ENCODE measurements around the gene DUSP28. TPM values are rescaled to one million over a fixed set of nuclear protein-coding genes. Genes with fewer than 3 reads are reported as not detected.

DUSP28 gene
- total and polyA plus RNA-seq, 2 of the 13 experiments (the other 11 are each of a cell fraction or from before 2014, with no cell fraction given): 5.2 to 8.6 TPM

GRCh38 chr2:240566203-240567136, 6.3 kb downstream of the DUSP28 start (continued):
- TF ChIP-seq, protein P1, sequence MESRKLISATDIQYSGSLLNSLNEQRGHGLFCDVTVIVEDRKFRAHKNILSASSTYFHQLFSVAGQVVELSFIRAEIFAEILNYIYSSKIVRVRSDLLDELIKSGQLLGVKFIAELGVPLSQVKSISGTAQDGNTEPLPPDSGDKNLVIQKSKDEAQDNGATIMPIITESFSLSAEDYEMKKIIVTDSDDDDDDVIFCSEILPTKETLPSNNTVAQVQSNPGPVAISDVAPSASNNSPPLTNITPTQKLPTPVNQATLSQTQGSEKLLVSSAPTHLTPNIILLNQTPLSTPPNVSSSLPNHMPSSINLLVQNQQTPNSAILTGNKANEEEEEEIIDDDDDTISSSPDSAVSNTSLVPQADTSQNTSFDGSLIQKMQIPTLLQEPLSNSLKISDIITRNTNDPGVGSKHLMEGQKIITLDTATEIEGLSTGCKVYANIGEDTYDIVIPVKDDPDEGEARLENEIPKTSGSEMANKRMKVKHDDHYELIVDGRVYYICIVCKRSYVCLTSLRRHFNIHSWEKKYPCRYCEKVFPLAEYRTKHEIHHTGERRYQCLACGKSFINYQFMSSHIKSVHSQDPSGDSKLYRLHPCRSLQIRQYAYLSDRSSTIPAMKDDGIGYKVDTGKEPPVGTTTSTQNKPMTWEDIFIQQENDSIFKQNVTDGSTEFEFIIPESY (CRISPR knock-in tag; IDR thresholded peaks at IDR 0.05): no peak
- TF ChIP-seq SMARCC2 (IDR thresholded peaks at IDR 0.05) (no peak), HIVEP1 (CRISPR knock-in tag; IDR thresholded peaks at IDR 0.05) (peak; percentile 48; the same call in 1 of the 2 replicates), ZBTB7B (CRISPR knock-in tag; IDR thresholded peaks at IDR 0.05) (peak; percentile 46), DNMT3B (CRISPR knock-in tag; conservative IDR thresholded peaks at IDR 0.05) (no peak), ZBTB8A (CRISPR knock-in tag; IDR thresholded peaks at IDR 0.05; ENCODE audit: borderline replicate concordance, low read depth) (no peak), ZNF546 (CRISPR knock-in tag; conservative IDR thresholded peaks at IDR 0.05) (no peak), JARID2 (CRISPR knock-in tag; IDR thresholded peaks at IDR 0.05; ENCODE audit: insufficient replicate concordance) (no peak), E2F1 (CRISPR knock-in tag; IDR thresholded peaks at IDR 0.05) (no peak; the same call in 1 of the 2 replicates), ZFP1 (CRISPR knock-in tag; IDR thresholded peaks at IDR 0.05) (no peak), SAFB2 (CRISPR knock-in tag; IDR thresholded peaks at IDR 0.05; ENCODE audit: borderline replicate concordance, low read depth) (no peak; the same call in 1 of the 2 replicates), DRAP1 (CRISPR knock-in tag; IDR thresholded peaks at IDR 0.05) (peak; percentile 86), IRF1 (CRISPR knock-in tag; IDR thresholded peaks at IDR 0.05; ENCODE audit: low read depth) (no peak), ZBTB7A (CRISPR knock-in tag; IDR thresholded peaks at IDR 0.05) (no peak; the same call in 1 of the 2 replicates), KLF12 (CRISPR knock-in tag; IDR thresholded peaks at IDR 0.05; ENCODE audit: borderline replicate concordance) (0 out of 2 replicates have a peak, but pooled peaks have one; percentile 57), ZNF709 (CRISPR knock-in tag; IDR thresholded peaks at IDR 0.05) (no peak; the same call in 1 of the 2 replicates)
- TF ChIP-seq, protein P2, sequence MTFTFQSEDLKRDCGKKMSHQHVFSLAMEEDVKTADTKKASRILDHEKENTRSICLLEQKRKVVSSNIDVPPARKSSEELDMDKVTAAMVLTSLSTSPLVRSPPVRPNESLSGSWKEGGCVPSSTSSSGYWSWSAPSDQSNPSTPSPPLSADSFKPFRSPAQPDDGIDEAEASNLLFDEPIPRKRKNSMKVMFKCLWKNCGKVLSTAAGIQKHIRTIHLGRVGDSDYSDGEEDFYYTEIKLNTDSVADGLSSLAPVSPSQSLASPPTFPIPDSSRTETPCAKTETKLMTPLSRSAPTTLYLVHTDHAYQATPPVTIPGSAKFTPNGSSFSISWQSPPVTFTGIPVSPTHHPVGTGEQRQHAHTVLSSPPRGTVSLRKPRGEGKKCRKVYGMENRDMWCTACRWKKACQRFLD (CRISPR knock-in tag; IDR thresholded peaks at IDR 0.05; ENCODE audit: borderline replicate concordance): no peak
- TF ChIP-seq, protein P3, sequence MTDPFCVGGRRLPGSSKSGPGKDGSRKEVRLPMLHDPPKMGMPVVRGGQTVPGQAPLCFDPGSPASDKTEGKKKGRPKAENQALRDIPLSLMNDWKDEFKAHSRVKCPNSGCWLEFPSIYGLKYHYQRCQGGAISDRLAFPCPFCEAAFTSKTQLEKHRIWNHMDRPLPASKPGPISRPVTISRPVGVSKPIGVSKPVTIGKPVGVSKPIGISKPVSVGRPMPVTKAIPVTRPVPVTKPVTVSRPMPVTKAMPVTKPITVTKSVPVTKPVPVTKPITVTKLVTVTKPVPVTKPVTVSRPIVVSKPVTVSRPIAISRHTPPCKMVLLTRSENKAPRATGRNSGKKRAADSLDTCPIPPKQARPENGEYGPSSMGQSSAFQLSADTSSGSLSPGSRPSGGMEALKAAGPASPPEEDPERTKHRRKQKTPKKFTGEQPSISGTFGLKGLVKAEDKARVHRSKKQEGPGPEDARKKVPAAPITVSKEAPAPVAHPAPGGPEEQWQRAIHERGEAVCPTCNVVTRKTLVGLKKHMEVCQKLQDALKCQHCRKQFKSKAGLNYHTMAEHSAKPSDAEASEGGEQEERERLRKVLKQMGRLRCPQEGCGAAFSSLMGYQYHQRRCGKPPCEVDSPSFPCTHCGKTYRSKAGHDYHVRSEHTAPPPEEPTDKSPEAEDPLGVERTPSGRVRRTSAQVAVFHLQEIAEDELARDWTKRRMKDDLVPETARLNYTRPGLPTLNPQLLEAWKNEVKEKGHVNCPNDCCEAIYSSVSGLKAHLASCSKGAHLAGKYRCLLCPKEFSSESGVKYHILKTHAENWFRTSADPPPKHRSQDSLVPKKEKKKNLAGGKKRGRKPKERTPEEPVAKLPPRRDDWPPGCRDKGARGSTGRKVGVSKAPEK (CRISPR knock-in tag; IDR thresholded peaks at IDR 0.05; ENCODE audit: borderline replicate concordance): no peak
